NCI-H1436 (cell line): Measurements from ENCODE around the gene ZMAT2.
"Not testable (repeated sequence)": the region's sequence is repeated elsewhere in the genome, so short reads cannot be mapped to it uniquely, and the experiment has no call there.

ENCODE experiments used
- DNase-seq: peaks from one replicate; lab custom pipeline; 2025; lab: John Stamatoyannopoulos, UW

Gene ZMAT2, protein sequence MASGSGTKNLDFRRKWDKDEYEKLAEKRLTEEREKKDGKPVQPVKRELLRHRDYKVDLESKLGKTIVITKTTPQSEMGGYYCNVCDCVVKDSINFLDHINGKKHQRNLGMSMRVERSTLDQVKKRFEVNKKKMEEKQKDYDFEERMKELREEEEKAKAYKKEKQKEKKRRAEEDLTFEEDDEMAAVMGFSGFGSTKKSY

GRCh38 chr5:140700177-140701144 is at the start of gene ZMAT2:
ZMAT2 (plus strand) TSS chr5:140700447; CDS start chr5:140700461, 14 bp downstream.
- DNase-seq, result peak; percentile 95

GRCh38 chr5:140658870-140659269 is 41.4 kb upstream of the ZMAT2 start:
- no peak for DNase-seq

DNA sequence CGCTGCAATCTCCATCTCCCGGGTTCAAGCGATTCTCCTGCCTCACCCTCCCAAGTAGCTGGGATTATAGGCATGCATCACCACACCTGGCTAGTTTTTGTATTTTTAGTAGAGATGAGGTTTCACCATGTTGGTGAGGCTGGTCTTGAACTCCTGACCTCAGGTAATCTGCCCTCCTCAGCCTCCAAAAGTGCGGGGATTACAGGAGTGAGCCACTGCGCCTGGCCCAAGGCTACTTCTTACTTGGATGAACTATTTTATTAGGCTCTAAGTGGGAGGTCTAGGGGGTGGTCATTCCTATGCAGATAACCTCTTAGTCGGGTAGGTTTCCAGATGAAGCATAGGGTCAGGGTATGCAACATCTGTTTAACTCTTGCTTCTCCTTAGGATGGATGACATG is 39.9 kb upstream of the ZMAT2 start:
- DNase-seq, result not testable (repeated sequence)

DNA sequence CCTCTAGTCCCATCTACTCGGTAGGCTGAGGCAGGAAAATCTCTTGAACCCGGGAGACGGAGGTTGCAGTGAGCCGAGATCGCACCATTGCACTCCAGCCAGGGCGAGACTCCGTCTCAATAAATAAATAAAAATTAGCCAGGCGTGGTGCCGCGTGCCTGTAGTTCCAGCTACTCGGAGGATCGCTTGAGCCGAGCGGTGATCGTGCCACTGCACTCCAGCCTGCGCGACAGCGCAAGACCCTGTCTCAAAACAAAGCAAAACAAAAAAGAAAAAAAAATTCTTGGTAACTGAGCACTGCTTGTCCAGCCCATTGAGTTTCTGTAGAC is 36.3 kb upstream of the ZMAT2 start:
- no peak for DNase-seq

DNA sequence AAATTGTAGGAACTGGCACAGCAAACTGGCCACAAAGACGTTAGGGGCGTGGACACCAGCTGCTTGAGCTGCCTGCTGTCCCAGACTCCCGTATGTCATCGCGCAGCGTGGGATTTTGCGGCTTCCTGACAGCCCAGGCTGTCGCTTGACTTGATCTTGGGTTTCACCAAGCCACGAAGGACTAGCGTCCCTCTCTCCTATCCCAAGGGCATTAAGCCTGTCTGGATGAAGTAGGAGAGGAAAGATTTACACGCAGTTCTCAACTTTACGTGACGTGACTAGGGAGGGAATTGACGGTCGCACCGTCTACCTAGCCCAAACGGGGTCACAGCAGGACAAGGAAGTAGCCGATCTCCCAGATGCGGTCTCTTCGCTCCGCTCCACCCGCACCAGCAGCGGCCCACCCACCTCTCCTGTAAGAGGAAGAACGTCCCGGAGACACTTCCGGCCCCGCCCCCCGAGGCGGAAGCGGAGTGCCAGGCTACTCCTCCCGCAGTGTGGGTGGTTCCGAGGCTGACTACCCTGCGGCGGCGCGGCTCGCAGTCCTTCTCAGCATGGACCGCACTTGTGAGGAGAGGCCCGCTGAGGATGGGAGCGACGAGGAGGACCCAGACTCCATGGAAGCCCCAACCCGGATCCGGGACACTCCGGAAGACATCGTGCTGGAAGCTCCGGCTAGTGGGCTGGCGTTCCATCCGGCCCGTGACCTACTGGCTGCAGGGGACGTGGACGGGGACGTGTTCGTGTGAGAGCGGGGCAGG is 35.7 kb upstream of the ZMAT2 start, which contains the start of gene WDR55:
TSS of gene WDR55 (plus strand) at position 546 of the 761 bp plus-strand sequence. CDS start at position 555, 9 bp downstream.
- peak; percentile 84 for DNase-seq

DNA sequence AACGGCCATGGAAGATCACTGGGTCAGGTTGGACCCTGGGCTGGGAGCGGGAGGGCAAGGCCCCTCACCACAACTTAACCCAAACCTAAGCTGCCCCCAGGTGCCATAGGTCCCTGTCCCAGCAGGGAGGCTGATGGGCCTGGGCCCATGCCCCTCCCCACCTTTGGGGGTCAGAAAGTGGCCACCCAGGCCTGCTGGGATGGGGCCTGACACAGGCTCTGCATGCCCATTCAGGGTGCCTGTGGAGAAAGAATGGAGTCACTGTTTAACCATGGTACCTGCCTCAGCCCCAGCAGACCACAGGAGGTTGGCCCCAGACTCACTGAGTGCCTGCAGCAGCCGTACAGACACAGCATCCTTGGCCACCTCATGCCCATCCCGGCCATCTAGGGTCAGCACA is 29.2 kb upstream of the ZMAT2 start:
- DNase-seq, result not testable (repeated sequence)

DNA sequence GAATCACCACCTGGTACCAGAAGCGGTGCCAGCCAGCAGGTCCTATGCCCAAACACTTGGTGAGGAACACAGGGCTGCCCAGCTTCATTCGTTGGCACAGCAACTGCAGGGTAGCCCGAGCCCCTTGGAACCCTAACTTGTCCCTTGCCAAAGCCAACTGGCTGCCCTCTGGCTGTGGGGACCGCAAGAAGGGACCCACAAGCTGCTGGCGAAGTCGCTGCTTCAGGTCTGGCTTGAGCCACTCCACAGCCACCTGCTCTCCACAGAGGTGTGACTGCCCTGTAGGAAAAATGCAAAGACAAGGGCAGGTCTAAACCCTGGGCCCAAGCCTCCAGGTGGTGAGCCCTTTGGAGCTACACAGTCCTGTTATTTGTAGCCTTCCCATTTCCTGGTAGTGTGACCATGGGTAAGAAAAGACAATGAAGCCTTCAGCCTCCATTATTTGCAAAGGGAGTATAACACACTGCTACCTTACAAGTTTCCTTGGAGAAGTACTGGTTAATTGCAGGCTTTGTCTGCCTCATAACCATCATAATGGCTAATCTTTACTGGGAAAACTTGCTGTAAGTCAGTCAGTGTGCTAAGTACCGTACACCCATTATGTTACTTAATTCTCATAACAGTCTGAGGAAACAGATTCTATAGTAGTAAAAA is 28.6 kb upstream of the ZMAT2 start:
- DNase-seq, result no peak

GRCh38 chr5:140672455-140673186 is 27.6 kb upstream of the ZMAT2 start:
- DNase-seq, result no peak

DNA sequence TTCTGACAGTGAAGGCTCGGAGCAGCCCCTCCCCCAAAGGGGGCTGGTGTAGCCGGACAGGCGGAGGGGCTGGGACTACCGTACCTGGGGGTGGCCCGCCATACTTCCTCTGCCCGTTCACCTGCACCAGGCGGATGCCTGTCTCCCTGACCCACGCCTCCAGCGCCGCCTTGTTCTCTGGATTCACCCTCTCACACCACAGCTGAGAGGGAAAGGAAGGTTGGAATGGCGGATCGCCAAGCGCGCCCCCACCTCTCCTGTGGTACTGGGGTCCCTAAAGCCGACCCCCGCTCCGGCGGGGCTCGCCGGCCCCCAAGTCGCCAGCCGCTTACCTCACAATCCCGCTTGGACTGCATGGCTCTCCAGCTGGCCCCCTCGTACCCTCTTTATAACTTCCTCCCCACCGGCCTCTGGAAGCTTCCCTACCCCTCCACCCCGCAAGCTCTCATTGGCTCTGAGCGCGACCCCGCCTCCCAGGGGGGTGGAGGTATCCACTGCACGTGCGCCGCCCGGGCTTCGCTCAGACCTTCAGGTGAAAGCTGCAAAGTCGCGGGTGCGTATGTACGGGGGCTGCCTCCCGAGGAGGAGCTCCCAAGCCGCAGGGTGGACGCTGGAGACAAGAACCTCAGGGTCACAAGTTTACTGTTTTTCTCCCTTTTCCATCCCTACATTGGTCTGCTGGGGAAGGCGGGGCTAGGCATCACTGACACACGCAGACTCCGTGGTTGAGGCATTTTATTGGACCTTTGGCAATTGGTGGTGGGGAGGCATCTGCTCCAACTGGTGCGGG is 26.9 kb upstream of the ZMAT2 start, which contains the start of gene DND1:
TSS of gene DND1 (minus strand) at position 390 of the 790 bp plus-strand sequence. CDS start at position 356, 34 bp downstream.
- DNase-seq, result no peak

DNA sequence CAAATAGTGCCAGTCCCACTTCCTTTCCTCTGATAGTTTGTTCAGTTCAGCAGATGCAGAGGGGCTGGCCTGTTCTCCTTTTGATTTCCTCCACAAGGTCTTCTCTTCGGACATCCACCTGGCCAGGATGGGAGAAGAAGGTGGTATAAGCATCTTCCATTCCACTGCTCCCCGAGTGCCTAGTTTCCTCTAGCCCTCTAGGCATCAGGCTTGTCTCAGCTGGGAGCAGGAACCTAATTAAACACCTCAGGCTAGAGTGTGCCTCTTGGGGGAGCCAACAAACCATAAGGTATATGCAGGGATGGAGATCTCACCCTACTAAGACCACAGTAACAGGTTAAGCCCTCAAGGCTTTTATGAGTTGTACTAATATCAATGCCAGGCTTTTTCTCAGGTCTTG is 26.0 kb upstream of the ZMAT2 start:
- DNase-seq, result no peak

- DNase-seq, result no peak
These were observed 25.6 kb upstream of the ZMAT2 start for GRCh38 chr5:140674629-140675028.

DNA sequence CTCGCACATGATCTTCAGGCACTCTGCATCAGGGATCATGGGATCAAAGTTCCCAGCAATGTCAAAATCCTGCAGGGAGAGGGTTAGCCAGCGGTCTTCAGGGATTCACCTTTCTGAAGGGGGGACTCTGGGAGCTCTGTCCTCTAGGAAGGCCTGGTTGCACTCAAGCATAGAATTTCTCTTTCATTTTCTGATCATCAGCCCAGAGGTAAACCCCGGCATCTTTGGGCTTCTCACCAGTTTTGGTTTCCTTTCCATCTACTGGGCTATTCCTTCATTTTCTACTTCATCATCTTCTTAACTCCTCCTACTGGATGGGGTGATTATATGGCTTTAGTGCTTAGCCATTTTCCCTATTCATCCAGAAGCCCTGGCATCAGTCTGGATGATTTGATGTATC is 22.3 kb upstream of the ZMAT2 start:
- no peak for DNase-seq

GRCh38 chr5:140678993-140679392 is 21.3 kb upstream of the ZMAT2 start:
- no peak for DNase-seq

DNA sequence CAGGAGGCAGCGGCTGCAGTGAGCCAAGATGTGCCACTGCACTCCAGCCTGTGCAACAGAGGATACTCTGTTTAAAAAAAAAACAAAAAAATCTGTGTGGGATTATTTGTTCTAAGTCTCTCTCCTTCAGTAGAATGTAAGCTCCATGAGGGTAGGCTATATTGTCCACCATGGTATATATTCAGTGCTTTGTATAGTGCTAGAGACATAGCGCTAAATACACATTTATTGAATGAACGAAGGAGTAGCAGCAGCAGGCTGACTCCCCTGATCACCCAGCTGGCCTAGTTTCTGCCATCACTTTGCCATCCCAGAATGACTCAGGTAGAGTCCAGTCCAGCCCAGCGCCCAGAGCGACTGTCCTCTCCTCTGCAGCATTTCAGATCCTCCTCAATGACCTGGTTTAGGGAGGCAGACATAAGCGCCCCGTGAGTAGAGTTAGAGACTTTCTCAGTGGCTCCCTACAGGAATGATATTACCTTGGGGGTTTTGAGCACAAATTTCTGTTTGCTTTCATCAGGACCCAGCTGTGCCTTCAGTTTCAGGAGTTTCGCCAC is 9.8 kb upstream of the ZMAT2 start:
- DNase-seq, result no peak

DNA sequence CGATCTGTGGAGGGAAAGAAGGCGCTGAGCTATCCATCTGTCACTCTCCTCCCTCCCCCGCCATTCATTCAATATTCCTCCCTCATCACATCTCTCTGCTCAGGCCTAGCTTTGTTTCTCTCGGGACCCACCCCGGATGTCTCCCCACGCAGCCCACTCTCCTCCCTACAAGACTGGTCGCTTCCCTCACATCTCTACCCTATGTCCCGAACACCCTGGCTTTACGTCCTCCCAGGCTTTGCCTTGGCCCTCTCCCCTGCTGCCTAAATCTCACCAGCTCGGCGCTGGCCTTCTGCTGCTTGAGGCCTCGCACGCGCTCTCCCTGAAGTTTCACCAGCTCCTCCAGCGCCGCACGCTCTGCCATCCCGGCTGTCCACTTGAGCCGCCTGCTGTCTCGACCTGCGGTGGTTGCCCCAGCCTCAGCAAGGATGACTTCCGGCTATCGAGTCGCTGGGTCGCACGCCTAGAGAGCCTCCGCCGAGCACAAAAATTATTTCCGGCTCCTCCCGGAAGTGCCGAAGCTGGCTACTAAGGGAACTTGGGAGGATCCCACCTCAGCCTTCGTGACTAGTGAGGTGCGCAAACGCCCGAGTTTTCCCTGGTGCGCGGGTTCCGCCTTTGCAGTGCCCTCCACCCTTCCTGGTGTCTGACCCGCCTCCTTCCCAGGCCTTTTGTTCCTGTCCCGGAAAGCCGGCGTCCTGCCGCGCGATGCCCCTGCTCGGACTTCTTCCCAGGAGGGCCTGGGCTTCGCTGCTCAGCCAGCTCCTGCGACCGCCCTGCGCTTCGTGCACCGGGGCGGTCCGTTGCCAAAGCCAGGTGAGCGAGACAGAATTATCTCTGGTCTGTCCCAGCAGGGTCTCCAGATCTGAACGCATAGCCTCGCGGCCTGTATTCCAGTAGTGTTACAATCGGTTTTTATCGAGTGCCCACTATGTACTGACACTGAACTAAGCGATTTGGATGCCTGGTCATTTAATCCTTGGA is 9.0 kb upstream of the ZMAT2 start, which contains the start of the genes HARS1 and HARS2:
TSS of gene HARS1 (minus strand) at position 430 of the 984 bp plus-strand sequence. CDS start at position 364, 66 bp downstream.
TSS of gene HARS2 (plus strand) at position 515 of the 984 bp plus-strand sequence. CDS start at position 709, 194 bp downstream.
- peak; percentile 92 for DNase-seq

- DNase-seq, result no peak
These were observed 6.0 kb upstream of the ZMAT2 start for GRCh38 chr5:140694276-140694675.

DNA sequence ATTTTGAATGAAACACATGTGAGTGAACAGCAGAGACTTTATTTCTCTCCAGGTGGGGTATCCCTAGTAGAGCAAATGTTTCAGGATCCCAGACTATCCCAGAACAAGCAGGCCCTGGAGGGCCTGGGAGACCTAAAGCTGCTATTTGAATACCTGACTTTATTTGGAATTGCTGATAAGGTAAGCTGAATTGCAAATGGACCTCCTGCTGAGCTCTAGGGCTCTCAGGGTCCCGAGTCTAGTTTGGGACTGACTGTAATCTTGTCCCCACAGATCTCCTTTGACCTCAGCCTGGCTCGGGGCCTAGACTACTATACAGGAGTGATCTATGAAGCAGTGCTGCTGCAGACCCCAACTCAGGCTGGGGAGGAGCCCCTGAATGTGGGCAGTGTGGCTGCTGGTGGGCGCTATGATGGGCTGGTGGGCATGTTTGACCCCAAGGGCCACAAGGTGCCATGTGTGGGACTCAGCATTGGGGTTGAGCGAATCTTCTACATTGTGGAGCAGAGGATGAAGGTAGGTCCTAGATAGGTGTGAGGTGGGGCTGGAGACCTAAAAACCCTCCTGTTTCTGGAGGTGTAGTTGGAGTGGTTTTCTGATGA is 3.3 kb upstream of the ZMAT2 start:
- DNase-seq, result no peak

GRCh38 chr5:140707812-140708211 is 7.6 kb downstream of the ZMAT2 start:
- DNase-seq, result no peak
